ENCODE measurements around the gene LHX2.

LHX2 gene

GRCh38 chr9:124068251-124068650 is 56.7 kb downstream of the LHX2 start:
- no peak for DNase-seq

GRCh38 chr9:124074746-124075145 is 63.2 kb downstream of the LHX2 start:
- DNase-seq = no peak

GRCh38 chr9:124075761-124076160 is 64.2 kb downstream of the LHX2 start:
- no peak for DNase-seq

- DNase-seq = no peak
Measured at GRCh38 chr9:124077915-124078572, 66.5 kb downstream of the LHX2 start.

- DNase-seq = no peak
Measured at GRCh38 chr9:124078641-124079040, 67.1 kb downstream of the LHX2 start.

GRCh38 chr9:124079176-124079925 is 67.8 kb downstream of the LHX2 start:
- DNase-seq = no peak

- DNase-seq = no peak
Measured at GRCh38 chr9:124082622-124083021, 71.1 kb downstream of the LHX2 start.
